T follicular helper cell (primary cell): Measurements from ENCODE around the gene XG.
"Not testable (repeated sequence)": the region's sequence is repeated elsewhere in the genome, so short reads cannot be mapped to it uniquely, and the experiment has no call there.

ENCODE experiments used
- DNase-seq: peaks from one replicate; pipeline ENCODE4 v3.0.0-alpha.2; 2020; ENCODE audit warnings: low read depth
- total RNA-seq, 2 experiments: gene quantifications; one replicate each; lab custom pipeline; 2026; lab: John Stamatoyannopoulos, UW

Gene XG, protein sequence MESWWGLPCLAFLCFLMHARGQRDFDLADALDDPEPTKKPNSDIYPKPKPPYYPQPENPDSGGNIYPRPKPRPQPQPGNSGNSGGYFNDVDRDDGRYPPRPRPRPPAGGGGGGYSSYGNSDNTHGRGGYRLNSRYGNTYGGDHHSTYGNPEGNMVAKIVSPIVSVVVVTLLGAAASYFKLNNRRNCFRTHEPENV
- total RNA-seq = 0.04 to 0.24 reads per million in 2 experiments

DNA sequence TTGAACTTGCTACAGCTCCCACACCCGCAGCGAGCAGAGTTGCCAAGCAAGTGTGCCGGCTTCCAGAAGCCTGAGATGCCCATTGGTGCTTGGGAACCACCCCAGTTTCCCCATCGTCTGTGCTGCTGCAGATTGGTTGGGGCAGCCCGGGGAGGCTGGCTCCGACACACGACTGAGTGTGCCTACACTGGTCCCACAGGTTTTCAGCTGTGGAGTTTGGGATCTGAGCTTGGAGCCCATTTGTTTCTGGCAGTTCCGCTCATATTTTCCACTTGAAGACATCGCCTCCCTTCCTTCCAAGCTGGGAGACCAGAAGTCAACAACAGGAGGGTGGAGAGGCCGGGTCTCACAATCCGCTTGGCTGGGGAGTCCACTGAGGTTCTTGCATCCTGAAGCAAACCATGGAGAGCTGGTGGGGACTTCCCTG is at the start of gene XG:
XG (plus strand) TSS at position 167 of the 427 bp plus-strand sequence; CDS start at position 402, 235 bp downstream.
- not testable (repeated sequence) for DNase-seq

DNA sequence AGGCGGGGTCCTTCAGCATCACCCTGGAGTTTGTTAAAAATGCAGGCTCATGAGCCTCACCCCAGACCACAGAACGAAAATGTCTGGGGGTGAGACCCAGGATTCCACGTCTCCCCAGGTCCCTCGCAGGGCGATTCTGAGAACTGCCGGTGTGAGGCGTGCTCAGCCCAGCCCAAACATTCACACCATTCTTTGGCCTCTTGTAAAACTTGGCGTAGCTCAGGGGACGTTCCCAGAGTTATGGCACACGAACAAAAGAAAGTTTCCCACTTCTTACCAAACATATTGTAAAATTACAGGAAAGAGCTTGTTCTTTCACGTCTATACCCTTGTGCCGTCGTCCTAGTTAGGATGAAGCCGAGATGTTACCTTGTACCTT is 47.9 kb upstream of the XG start:
- no peak for DNase-seq

DNA sequence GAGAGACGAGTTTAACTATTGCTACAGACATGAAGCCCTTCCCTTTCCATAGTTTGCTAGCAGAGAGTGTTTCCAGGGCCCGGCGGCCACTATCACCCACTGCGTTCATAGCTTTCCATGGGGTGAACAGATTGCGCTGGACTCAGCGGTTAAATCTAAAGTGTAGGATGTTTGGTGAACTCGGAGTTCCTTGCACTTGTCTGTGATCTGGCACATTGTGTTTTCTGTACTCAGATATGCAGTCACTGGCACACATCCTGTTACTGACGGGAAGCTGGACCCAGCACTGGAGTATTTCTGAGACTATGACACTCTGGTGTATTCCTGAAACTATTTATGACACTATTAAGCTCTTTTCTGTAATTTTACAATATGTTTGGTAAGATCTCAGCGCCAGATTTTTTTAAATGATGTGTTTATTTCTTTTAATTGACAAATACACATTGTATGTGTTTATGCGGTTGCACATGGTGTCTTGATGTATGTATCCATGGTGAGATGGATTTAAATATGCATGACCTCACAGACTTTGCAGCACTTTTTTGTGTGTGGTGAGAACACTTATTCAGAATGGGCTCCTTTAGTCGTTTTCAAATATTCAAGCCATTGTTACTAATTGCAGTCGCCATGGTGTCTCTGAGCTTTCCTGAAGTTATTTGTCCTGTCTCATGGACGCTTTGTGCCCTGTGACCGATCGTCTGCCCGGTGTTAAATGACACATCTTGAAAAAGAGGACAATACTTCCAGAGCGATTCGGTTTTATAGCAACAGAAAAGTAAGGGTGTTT is 46.6 kb upstream of the XG start:
- no peak for DNase-seq

DNA sequence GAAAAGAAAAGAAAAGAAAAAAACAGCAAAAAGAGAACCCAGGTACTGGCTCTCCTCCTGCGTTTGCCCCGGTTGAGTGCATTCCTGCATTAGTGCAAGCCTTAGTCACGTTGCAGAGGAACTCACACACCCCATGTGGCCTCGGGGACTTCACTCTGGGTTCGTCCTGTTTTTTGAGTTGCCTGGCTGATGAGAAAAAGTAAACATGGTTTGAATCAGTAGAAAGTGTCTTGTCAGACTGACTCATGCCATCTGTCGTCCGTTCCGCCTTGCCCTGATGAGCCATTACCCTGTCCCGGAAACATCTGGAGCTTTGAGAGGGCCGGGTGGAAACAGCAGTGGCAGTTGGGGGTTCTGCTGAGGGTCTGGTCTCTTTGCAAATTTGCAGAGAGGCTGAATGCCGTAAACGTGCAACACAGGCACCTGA is 44.5 kb upstream of the XG start:
- DNase-seq = no peak

- no peak for DNase-seq
Observed at GRCh38 chrX:2708021-2708420, 43.8 kb upstream of the XG start.

- DNase-seq = no peak
Observed at GRCh38 chrX:2708592-2709188, 43.1 kb upstream of the XG start.

GRCh38 chrX:2709556-2709955 is 42.3 kb upstream of the XG start:
- DNase-seq = no peak

DNA sequence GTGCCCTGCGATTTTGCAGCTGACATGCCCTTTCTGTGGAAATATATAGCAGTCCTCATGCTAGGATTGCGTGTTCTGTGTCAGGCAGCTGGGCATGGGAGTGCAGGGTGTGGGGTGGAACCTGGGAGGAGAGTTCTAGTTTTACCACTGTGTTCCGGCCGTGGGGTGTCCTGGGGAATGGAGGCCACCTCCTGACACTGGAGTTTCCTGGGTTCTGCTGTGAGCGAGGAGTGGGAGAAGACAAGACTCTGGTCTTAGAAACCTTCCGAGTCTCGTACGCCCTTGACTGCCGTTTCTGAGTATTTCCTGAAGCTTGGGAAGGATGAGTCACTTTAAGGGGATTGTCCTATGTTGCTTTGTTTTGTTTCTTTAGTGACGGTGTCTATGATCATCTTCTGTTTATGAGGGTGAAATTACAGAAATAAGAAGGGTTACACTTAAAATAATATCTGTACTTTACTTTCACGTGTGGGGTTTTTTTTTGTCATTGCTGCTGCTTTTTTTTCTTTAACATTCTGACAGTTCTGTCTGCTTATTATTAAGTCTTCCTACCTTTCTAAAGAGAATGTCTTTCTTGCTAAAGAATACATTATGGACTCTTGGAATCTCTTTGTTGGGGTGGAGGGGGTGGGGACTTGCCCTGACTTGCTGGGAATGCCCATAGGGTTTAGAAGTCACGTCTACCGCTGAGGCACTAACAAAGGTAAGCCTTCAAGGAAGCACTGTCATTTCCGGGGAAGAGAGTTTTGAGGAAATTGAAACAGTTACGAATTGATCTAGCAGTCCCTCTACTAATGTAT is 41.6 kb upstream of the XG start:
- DNase-seq = no peak

DNA sequence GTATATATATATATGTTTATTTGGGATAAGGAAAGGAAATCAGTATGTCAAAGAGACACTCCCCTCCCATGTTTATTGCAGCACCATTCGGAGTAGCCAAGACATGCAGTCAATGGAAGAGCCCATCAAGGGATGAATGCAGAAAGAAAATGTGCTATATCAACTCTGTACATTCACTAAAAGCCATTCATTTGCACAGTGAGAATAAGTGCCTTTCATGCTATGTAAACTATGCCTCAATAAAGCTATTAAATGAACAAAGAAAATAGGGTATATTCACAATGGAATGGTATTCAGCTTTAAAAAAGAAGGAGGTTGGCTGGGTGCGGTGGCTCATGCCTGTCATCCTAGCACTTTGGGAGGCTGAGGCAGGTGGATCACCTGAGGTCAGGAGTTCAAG is 40.4 kb upstream of the XG start:
- no peak for DNase-seq

GRCh38 chrX:2712428-2712827 is 39.4 kb upstream of the XG start:
- DNase-seq = no peak

DNA sequence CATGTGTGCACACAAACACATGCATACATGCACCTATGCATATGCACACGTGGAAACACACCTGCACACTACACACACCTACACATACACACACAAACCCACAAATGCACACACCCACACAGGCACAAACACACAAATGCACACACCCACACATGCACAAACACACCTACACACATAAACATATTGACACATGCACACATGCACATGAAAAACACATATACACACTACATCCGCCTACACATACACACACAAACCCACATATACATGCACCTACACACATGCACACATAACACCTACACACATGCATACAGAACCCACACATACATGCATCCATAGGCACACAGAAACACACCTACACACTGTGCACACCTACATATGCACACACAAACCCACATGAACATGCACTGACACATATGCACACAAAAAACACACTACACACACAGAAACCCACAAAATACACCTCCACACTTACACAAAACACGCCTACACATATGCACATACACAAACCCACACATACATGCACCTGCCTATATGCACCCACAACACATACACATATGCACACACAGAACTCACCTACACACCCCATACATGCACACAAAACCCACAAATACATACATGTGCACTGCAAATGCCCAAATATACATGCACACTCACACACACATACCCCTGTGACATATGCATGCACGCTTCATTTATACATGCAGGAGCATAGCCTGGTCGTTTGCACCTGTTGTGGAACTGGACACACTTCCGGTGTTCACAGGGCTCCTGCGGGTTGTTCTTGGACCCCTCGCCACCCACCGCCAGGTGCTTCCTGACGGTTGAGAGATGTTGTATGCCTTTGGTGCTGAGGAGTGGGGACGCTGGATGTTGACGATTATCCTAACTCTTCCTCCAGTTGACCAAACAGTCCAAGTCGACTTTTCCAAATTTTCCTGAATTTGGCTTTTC is 38.7 kb upstream of the XG start:
- DNase-seq = no peak

- no peak for DNase-seq
Observed at GRCh38 chrX:2714551-2714950, 37.3 kb upstream of the XG start.

DNA sequence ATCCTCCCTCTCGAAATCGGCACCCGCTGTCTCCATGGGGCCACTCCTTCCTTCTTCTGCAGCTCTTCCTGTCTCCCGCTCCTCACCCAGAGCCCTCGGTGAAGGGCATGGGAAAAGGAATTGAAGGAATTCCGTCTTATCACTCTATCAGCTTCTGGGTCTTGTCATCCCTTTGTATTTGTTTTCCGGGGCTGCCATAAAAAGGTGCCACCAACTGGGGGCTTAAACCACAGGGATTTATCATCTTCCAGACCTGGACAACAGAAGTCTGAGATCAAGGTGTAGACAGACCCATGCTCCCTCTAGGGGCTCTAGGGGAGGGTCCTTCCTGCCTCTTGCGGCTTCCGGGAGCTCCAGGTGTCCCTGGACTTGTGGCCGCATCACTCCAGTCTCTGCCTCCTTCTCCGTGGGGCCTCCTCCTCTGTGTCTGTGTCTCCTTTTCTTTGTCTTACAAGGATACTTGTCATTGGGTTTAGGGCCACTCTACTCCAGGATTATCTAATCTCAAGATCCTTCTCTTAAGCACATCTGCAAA is 36.7 kb upstream of the XG start:
- no peak for DNase-seq

DNA sequence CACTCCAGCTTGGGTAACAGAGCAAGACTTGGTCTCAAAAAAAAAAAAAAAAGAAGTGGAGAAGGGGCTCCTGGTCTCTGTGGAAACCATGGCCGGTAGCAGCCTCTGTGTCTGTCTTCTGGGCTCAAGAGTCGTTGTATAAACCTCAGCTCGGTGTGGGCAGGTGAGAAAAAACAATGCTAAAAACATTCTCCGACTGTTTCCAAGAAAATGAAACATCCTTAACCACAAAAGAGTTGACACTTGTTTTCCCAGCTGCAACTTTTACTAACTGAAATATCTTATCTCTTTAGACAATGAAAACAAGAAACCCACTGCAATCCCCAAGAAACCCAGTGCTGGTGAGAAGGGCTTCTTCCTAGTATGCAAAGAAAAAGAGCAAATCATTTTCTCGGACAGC is 34.5 kb upstream of the XG start:
- no peak for DNase-seq

DNA sequence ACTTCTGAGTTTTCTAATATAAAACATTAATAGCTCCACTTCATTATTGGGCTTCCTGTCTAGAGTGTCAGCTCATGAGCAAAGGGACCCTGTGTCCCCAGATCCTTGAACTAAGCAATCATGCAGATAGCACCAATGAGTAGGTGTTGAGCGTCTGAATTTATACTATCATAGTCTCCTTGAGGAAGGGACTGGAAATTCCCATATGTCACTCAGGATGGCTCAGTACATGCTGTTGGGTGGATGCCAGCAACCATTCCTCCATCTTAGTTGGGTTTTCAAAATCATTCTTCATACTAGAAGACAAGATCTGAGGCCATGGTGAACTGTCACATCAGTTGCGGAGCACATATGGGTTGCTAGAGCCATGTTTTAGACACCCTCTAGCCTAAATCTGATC is 33.0 kb upstream of the XG start:
- no peak for DNase-seq

DNA sequence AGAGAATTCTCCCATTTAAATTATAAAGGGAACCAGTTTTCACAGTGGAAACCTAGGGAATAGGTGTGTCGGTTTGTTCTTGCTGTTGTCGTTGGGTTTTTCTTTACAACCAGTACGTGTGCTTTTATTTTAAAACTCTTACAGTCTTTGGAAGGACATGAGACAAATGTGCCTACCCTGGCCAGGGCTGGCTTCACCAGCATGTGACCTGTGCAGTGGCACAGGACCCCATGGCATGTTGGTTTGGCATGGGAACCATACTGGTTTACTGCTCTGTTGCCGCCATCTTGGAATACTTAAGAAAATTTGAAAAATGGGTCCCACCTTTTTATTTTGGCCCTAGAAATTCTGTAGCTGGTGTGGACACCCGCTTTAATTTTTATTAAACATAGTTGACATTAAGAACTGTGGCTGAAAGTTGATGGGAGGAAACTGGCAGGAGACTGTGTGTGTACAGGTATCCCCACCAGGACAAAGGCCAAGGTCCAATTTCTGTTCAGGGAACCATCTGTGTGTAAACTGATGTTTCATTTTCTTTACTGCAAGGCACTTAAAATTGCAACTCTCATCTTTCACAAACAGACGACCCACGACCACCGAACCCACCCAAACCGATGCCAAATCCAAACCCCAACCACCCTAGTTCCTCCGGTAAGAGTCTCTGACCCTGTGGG is 31.9 kb upstream of the XG start:
- DNase-seq = no peak

DNA sequence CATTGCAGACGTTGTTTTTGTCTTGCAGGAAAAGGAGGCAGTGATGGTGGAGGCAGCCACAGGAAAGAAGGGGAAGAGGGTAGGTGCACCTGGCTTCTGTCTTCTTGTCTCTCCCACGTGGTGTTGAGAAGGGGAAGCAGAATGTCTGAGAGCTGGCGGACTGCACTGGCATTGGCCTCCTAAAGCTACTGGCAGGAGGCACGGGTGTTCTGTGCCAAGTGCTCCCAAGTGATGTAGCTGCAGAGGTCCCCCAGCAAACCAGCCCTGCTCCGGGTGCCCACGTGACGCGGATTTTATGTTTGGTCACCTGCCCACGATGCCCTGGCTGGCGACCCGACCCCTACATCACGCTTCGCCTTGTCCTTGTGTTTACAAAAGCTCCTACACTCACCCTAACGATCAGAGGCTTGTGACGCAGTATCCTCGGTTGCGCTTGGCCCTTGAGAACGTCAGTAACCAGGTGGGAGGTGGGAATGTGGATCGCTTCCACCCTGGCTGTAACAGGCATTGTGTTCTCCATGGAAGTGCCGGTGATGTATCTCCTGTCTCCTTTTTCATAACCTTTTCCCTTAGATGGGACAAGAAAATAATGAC is 28.5 kb upstream of the XG start:
- no peak for DNase-seq

DNA sequence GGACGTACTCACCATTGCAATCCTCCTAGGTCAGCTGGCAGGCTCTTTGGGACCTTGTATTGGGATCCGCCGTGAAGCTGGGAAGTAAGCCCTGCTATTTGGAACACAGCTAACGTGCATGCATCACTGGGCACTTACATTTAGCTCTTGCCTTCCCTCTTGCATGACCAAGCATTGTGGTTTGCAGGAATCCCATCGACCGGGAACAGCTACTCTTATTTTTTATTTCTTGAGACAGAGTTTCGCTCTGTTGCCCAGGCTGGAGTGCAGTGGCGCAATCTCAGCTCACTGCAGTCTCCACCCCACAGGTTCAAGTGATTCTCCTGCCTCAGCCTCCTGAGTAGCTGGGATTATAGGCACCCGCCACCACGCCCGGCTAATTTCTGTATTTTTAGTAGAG is 24.6 kb upstream of the XG start:
- not testable (repeated sequence) for DNase-seq

DNA sequence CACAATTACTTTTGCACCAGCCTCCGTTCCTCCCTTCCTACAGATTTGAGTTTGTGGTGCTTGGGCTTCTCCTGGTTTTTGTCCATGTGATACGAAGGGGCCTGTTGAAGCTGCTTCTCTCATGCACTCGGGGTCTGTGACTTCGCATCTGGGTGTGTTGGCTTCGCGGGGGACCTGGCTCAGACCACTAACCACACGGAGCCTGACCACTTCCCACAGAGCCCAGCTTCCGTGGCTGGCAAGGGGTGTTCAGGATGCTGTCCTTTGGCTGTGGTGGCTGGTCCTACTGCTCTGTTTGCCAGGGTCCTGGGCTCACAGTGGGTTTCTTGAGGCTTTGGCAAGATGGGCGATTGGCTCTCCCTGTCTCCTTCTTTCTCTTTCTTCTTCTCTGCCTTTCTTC is 19.8 kb upstream of the XG start:
- no peak for DNase-seq

- no peak for DNase-seq
Observed at GRCh38 chrX:2732649-2733048, 19.2 kb upstream of the XG start.
